HepG2 (cell line): Measurements from ENCODE around the gene MAOB. TPM values are rescaled to one million over a fixed set of nuclear protein-coding genes. Genes with fewer than 3 reads are reported as not detected.

Experiments used
- ATAC-seq: fragments of 200-7000 bp; cut with Tn5 transposase; 3 replicates; pipeline ENCODE4 v1.9.1; 2020; ENCODE audit warnings: mild to moderate bottlenecking, moderate library complexity
- BruUV-seq: library from RNA; stranded (reverse); fragments of 400-500 nt; replicated peaks from 2 replicates; lab custom pipeline; 2021; lab: Mats Ljungman, UMichigan
- CTCF ChIA-PET: fragments of 300-600 bp; formaldehyde crosslinking; extraction: SDS; loops from one replicate; lab custom pipeline; 2021; ENCODE audit warnings: low total read pairs, inconsistent platforms, low intra/inter-chr PET ratio; lab: Yijun Ruan, JAX
- POLR2A ChIA-PET: fragments of 350-600 bp; sonication (Branson Sonifier 250); formaldehyde crosslinking; loops from one replicate; lab custom pipeline; 2020; ENCODE audit warnings: antibody characterized with exemption, inconsistent platforms; lab: Yijun Ruan, JAX
- DNase-seq: peaks from one replicate; pipeline ENCODE4 v3.0.0-alpha.2; 2015; ENCODE audit warnings: low spot score
- FAIRE-seq: peaks from 3 replicates; lab custom pipeline; 2011; peaks lifted over from hg19 to GRCh38; lab: Jason Lieb, UNC
- H2AFZ ChIP-seq: one replicate; pipeline ENCODE4 v1.6.1; 2011; ENCODE audit warnings: low read length, inconsistent platforms
- H3K27ac ChIP-seq: fragments of 300-600 bp; 3 replicates; pipeline ENCODE4 v1.8.0; 2011; ENCODE audit warnings: mixed run types, mild to moderate bottlenecking, mixed read lengths, low read length, inconsistent platforms; ENCODE audit not compliant: insufficient read depth; ENCODE audit errors: extremely low read length
- H3K27me3 ChIP-seq, 2 experiments: fragments of 200-600 bp in 1 of 2; 2 replicates in 1 of 2; 3 replicates in 1 of 2; pipeline versions ENCODE4 v1.6.0 to v1.8.0; 2011; ENCODE audit warnings: low read length in 2 of 2, mild to moderate bottlenecking in 2 of 2, moderate library complexity in 2 of 2, inconsistent platforms in 1 of 2; ENCODE audit not compliant: insufficient read depth in 2 of 2, control insufficient read depth in 1 of 2
- H3K36me3 ChIP-seq, 2 experiments: fragments of 200-600 bp in 1 of 2; replicated peaks in 1 of 2; 2 replicates in 1 of 2; 3 replicates in 1 of 2; pipeline versions ENCODE4 v1.5.1 to v1.8.0; 2011; ENCODE audit warnings: low read length in 2 of 2, inconsistent platforms in 1 of 2; ENCODE audit not compliant: insufficient read depth in 2 of 2, control insufficient read depth in 1 of 2
- H3K4me1 ChIP-seq: 2 replicates; pipeline ENCODE4 v1.5.1; 2012; ENCODE audit warnings: low read length, inconsistent platforms; ENCODE audit not compliant: insufficient read depth
- H3K4me2 ChIP-seq: 2 replicates; pipeline ENCODE4 v1.6.0; 2011; ENCODE audit warnings: low read depth, low read length, inconsistent platforms
- H3K4me3 ChIP-seq, 3 experiments: fragments of 200-600 bp in 1 of 3; sonication (generic), shearing (Covaris generic) in 1 of 3; replicated peaks in 1 of 3; 2 replicates each; pipeline ENCODE4 v1.5.1; 2011 to 2016; ENCODE audit warnings: low read length in 3 of 3, inconsistent platforms in 2 of 3, low read depth in 2 of 3, mild to moderate bottlenecking in 2 of 3, control low read depth in 1 of 3, mixed read lengths in 1 of 3; ENCODE audit not compliant: insufficient read depth in 1 of 3
- H3K79me2 ChIP-seq: one replicate; pipeline ENCODE4 v1.6.1; 2011; ENCODE audit warnings: low read length, inconsistent platforms; ENCODE audit not compliant: insufficient read depth
- H3K9ac ChIP-seq: 2 replicates; pipeline ENCODE4 v1.6.0; 2011; ENCODE audit warnings: mild to moderate bottlenecking, low read depth, low read length, inconsistent platforms; ENCODE audit not compliant: insufficient read depth
- H3K9me3 ChIP-seq: 2 replicates; pipeline ENCODE4 v1.5.1; 2012; ENCODE audit warnings: mild to moderate bottlenecking, low read length
- H4K20me1 ChIP-seq: 2 replicates; pipeline ENCODE4 v1.6.0; 2011; ENCODE audit warnings: inconsistent platforms, mild to moderate bottlenecking, low read length, moderate library complexity; ENCODE audit not compliant: insufficient read depth
- CENPX ChIP-seq: sonication (generic); formaldehyde crosslinking; IDR thresholded peaks from 2 replicates; pipeline ENCODE4 v1.9.0; 2021; ENCODE audit warnings: mild to moderate bottlenecking, missing genetic modification reagents, moderate library complexity
- MAZ ChIP-seq, 2 experiments: sonication (generic) in 1 of 2; formaldehyde crosslinking in 1 of 2; IDR thresholded peaks; 2 replicates each; pipeline versions ENCODE4 v1.5.0 to v1.6.1; 2012 to 2020; ENCODE audit warnings: low read depth in 2 of 2, mild to moderate bottlenecking in 2 of 2, borderline replicate concordance in 1 of 2, improper control_type of control experiment in 1 of 2, low read length in 1 of 2, missing genetic modification reagents in 1 of 2, moderate library complexity in 1 of 2
- NAIF1 ChIP-seq: sonication (generic); formaldehyde crosslinking; IDR thresholded peaks from 2 replicates; pipeline ENCODE4 v1.5.0; 2020; ENCODE audit warnings: mild to moderate bottlenecking, missing genetic modification reagents, borderline replicate concordance
- NFE2 ChIP-seq: sonication (generic); formaldehyde crosslinking; IDR thresholded peaks from 2 replicates; pipeline ENCODE4 v1.4.0; 2020; ENCODE audit warnings: missing genetic modification reagents
- SOX5 ChIP-seq: IDR thresholded peaks from 2 replicates; pipeline ENCODE4 v1.6.1; 2016; ENCODE audit warnings: borderline replicate concordance
- TMF1 ChIP-seq: sonication (generic); formaldehyde crosslinking; IDR thresholded peaks from 2 replicates; pipeline ENCODE4 v1.8.1; 2022; ENCODE audit warnings: low read depth, missing genetic modification reagents
- ZNF572 ChIP-seq: sonication (generic); formaldehyde crosslinking; IDR thresholded peaks from 2 replicates; pipeline ENCODE4 v1.5.1; 2020; ENCODE audit warnings: mild to moderate bottlenecking, missing genetic modification reagents
- ZNF660 ChIP-seq: sonication (generic); formaldehyde crosslinking; IDR thresholded peaks from 2 replicates; pipeline ENCODE4 v1.5.1; 2020; ENCODE audit warnings: mild to moderate bottlenecking, low read depth, missing genetic modification reagents, borderline replicate concordance
- ZNF850 ChIP-seq: sonication (generic); formaldehyde crosslinking; conservative IDR thresholded peaks from 2 replicates; pipeline ENCODE4 v1.9.0; 2021; ENCODE audit warnings: mild to moderate bottlenecking, missing genetic modification reagents
- ZSCAN22 ChIP-seq: sonication (generic); formaldehyde crosslinking; IDR thresholded peaks from 2 replicates; pipeline ENCODE4 v1.4.0; 2020; ENCODE audit warnings: mild to moderate bottlenecking, missing genetic modification reagents
- WGBS: methylation state at CpG from one replicate; pipeline ENCODE4 v1.1.6; 2017; ENCODE audit warnings: low lambda C conversion rate; 5-methylcytosine and 5-hydroxymethylcytosine counted together
- in situ Hi-C: cut with HindIII; loops from 2 replicates; pipeline ENCODE4 v1.10.0; 2017; ENCODE audit warnings: low pct_unique_long_range_greater_than_20kb; ENCODE audit not compliant: extremely low pct_ligation_motif_present
- intact Hi-C: fragments of 100-400 bp; cut with micrococcal nuclease; formaldehyde crosslinking; loops from one replicate; pipeline ENCODE4 v1.10.0; 2022; ENCODE audit not compliant: unreplicated experiment
- polyA plus RNA-seq, 8 experiments: library from polyadenylated mRNA; depleted of rRNA in 3 of 8; stranded (reverse) in 7 of 8; unstranded in 1 of 8; fragments of >200 nt; fragmentation: Illumina TruSeq in 4 of 8; extraction: Trizol in 4 of 8; gene quantifications; 2 replicates each; pipeline versions ENCODE4 v1.2.1 to v1.2.3, GENCODE V29; 2011 to 2016; ENCODE audit warnings: low read depth in 4 of 8, missing spikeins in 1 of 8, mixed read lengths in 1 of 8; ENCODE audit not compliant: insufficient read depth in 1 of 8
- total RNA-seq, 5 experiments: library from RNA; depleted of rRNA; stranded (reverse); fragments of >200 nt; fragmentation: Illumina TruSeq; extraction: Trizol; gene quantifications; 2 replicates each; pipeline ENCODE4 v1.2.3, GENCODE V29; 2016; ENCODE audit warnings: low read depth in 1 of 5
- TF ChIP-seq, protein P1 (sequence below): sonication (generic); formaldehyde crosslinking; IDR thresholded peaks from 2 replicates; pipeline ENCODE4 v1.4.0; 2020; ENCODE audit warnings: mild to moderate bottlenecking, missing genetic modification reagents
- TF ChIP-seq, protein P2 (sequence below): sonication (generic); formaldehyde crosslinking; IDR thresholded peaks from 2 replicates; pipeline ENCODE4 v1.4.0; 2020; ENCODE audit warnings: missing genetic modification reagents

The MAOB gene
- total and polyA plus RNA-seq, 2 of the 13 experiments (the other 11 are each of a cell fraction or from before 2014, with no cell fraction given): 11.0 to 19.0 TPM

DNA sequence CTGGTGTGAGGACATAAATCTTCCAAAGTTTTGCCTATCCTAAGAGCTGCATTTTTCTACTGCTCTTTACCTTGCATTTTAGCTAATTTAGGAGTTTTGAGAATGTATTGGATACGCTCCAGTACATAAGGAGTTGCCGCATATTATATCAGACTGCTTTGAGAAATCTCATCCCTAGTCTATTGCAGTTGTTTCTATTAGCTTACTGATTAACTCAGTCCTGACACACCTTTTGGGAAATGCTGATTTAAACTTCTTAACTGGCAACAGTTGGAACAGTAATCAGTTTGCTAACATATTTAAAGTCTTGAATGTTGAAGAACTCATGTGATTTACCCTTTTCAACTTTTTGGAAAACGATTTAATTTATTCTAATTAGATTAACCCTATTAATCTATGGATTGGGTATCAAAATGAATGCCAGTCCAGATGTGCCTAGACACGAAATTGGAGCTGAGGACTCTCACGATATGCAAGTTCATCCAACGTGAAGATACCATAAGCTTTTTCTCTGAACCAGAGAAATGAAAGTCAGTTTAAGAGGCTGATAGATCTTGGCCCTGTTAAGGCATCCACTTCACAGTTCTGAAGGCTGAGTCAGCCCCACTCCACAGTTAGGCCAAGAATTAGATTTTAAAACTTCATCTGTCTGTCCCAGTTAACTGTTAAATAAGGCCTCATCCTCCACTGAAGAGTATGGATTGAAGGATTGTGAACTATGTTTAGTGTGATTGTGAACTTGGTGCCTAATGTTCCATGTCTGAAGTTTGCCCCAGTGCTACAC lies 136.1 kb downstream of the MAOB start:
- no peaks in the 10 kb centered on the region for H4K20me1 ChIP-seq
- no peak overlapping the region for H2AFZ ChIP-seq
- no peaks in the 10 kb centered on the region for H3K79me2 ChIP-seq
- 0 out of 2 replicates have a peak, but pooled peaks cover 9% of the 10 kb centered on the region for H3K4me1 ChIP-seq
- no peaks in the 10 kb centered on the region for H3K9me3 ChIP-seq
- no peak overlapping the region for H3K27ac ChIP-seq
- FAIRE-seq (peak; percentile 55), ATAC-seq (no peak), DNase-seq (no peak)
- BruUV-seq: no TSS peak
- intact Hi-C loops (no loop called here), in situ Hi-C loops (loop anchor here (5.0 to 10.0 kb wide), 2 partner anchors 91 to 184 kb away; partner anchors contain the start of gene MAOA)
- H3K27me3 ChIP-seq: no peaks in the 10 kb centered on the region
- CTCF ChIA-PET: no interaction called here
- TF ChIP-seq SOX5 (CRISPR knock-in tag): no peak
- TF ChIP-seq, protein P1, sequence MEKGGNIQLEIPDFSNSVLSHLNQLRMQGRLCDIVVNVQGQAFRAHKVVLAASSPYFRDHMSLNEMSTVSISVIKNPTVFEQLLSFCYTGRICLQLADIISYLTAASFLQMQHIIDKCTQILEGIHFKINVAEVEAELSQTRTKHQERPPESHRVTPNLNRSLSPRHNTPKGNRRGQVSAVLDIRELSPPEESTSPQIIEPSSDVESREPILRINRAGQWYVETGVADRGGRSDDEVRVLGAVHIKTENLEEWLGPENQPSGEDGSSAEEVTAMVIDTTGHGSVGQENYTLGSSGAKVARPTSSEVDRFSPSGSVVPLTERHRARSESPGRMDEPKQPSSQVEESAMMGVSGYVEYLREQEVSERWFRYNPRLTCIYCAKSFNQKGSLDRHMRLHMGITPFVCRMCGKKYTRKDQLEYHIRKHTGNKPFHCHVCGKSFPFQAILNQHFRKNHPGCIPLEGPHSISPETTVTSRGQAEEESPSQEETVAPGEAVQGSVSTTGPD (CRISPR knock-in tag): no peak
- TF ChIP-seq TMF1 (CRISPR knock-in tag): no peak
- POLR2A ChIA-PET: no interaction called here
- no peak overlapping the region for H3K4me3 ChIP-seq
- H3K36me3 ChIP-seq: 0 out of 5 replicates have a peak, but pooled peaks cover 0 to 2% of the 10 kb centered on the region in 2 experiments
- no peak overlapping the region for H3K4me2 ChIP-seq
- WGBS: 84% methylated on average over 6 of the region's 6 CpGs
- H3K9ac ChIP-seq: no peak overlapping the region

DNA sequence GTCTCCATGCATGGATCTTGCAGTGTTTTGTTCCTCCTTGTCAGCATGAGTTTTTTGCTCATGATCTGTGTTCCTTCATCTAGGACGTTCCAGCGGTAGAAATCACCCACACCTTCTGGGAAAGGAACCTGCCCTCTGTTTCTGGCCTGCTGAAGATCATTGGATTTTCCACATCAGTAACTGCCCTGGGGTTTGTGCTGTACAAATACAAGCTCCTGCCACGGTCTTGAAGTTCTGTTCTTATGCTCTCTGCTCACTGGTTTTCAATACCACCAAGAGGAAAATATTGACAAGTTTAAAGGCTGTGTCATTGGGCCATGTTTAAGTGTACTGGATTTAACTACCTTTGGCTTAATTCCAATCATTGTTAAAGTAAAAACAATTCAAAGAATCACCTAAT lies 138.0 kb downstream of the MAOB start:
- Histone ChIP-seq H3K9ac (no peak overlapping the region), H3K36me3 (0 out of 5 replicates have a peak, but pooled peaks cover 0 to 2% of the 10 kb centered on the region in 2 experiments), H4K20me1 (no peaks in the 10 kb centered on the region), H3K27me3 (no peaks in the 10 kb centered on the region), H2AFZ (no peak overlapping the region), H3K79me2 (no peaks in the 10 kb centered on the region), H3K27ac (no peak overlapping the region), H3K9me3 (no peaks in the 10 kb centered on the region), H3K4me1 (0 out of 2 replicates have a peak, but pooled peaks cover under 1% of the 10 kb centered on the region), H3K4me3 (no peak overlapping the region), H3K4me2 (no peak overlapping the region)
- FAIRE-seq: no peak
- CTCF ChIA-PET: no interaction called here
- DNase-seq: no peak
- no TSS peak for BruUV-seq
- POLR2A ChIA-PET: no interaction called here
- intact Hi-C loops (no loop called here), in situ Hi-C loops (loop anchor here (10.0 kb wide), 1 partner anchor 89 kb away; the partner anchor contains the start of gene MAOA)
- WGBS: 87% methylated on average over 3 of the region's 3 CpGs
- ATAC-seq: no peak
- TF ChIP-seq NAIF1 (CRISPR knock-in tag) (no peak), CENPX (CRISPR knock-in tag) (no peak), ZSCAN22 (no peak), NFE2 (CRISPR knock-in tag) (no peak), ZNF850 (CRISPR knock-in tag) (no peak), ZNF572 (CRISPR knock-in tag) (no peak), MAZ (IDR thresholded peaks at IDR 0.05; ENCODE audit: borderline replicate concordance, low read depth, low read length) (no peak), MAZ (CRISPR knock-in tag; IDR thresholded peaks at IDR 0.05; ENCODE audit: low read depth) (no peak), ZNF660 (no peak)
- TF ChIP-seq, protein P2, sequence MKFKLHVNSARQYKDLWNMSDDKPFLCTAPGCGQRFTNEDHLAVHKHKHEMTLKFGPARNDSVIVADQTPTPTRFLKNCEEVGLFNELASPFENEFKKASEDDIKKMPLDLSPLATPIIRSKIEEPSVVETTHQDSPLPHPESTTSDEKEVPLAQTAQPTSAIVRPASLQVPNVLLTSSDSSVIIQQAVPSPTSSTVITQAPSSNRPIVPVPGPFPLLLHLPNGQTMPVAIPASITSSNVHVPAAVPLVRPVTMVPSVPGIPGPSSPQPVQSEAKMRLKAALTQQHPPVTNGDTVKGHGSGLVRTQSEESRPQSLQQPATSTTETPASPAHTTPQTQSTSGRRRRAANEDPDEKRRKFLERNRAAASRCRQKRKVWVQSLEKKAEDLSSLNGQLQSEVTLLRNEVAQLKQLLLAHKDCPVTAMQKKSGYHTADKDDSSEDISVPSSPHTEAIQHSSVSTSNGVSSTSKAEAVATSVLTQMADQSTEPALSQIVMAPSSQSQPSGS: no peak
- TF ChIP-seq, protein P1 (CRISPR knock-in tag): no peak
